Heart left ventricle (tissue), 16 donors: Measurements from ENCODE around the gene TMEM181. TPM values are rescaled to one million over a fixed set of nuclear protein-coding genes. Genes with fewer than 3 reads are reported as not detected.
"Not testable (repeated sequence)": the region's sequence is repeated elsewhere in the genome, so short reads cannot be mapped to it uniquely, and the experiment has no call there.

Source experiments
- ATAC-seq, 4 donors: fragments of 200-7000 bp; cut with Tn5 transposase; one replicate each; pipeline ENCODE4 v1.9.1; 2020 to 2022; ENCODE audit warnings: moderate library complexity in 4 of 4, mild to moderate bottlenecking in 3 of 4, moderate number of reproducible peaks in 1 of 4
- DNase-seq, 5 donors: peaks; one replicate each; pipeline ENCODE4 v3.0.0-alpha.2; 2020
- H3K27ac ChIP-seq, 12 donors: fragments of 200-600 bp; sonication (generic) in 4 of 12; one replicate each; pipeline versions ENCODE4 v1.5.0 to v1.8.0; 2016 to 2022; ENCODE audit warnings: mild to moderate bottlenecking in 2 of 12
- H3K27me3 ChIP-seq, 9 donors: fragments of 200-600 bp; sonication (generic) in 2 of 9; one replicate each; pipeline versions ENCODE4 v1.5.1 to v1.8.0; 2016 to 2022; ENCODE audit warnings: mild to moderate bottlenecking in 3 of 9
- H3K36me3 ChIP-seq, 9 donors: fragments of 200-600 bp; sonication (generic) in 2 of 9; one replicate each; pipeline versions ENCODE4 v1.5.0 to v1.8.0; 2018 to 2022; ENCODE audit warnings: mild to moderate bottlenecking in 2 of 9
- H3K4me1 ChIP-seq, 12 donors: fragments of 200-600 bp; sonication (generic) in 4 of 12; one replicate each; pipeline versions ENCODE4 v1.5.0 to v1.8.0; 2016 to 2022; ENCODE audit warnings: mild to moderate bottlenecking in 3 of 12
- H3K4me3 ChIP-seq, 12 donors: fragments of 200-600 bp; sonication (generic) in 4 of 12; one replicate each; pipeline versions ENCODE4 v1.5.0 to v1.8.0; 2017 to 2022; ENCODE audit warnings: mild to moderate bottlenecking in 9 of 12, moderate library complexity in 4 of 12
- H3K9me3 ChIP-seq, 12 donors: fragments of 200-600 bp; sonication (generic) in 4 of 12; one replicate each; pipeline versions ENCODE4 v1.5.0 to v1.8.0; 2016 to 2022; ENCODE audit warnings: mild to moderate bottlenecking in 1 of 12
- POLR2A ChIP-seq, 2 donors: fragments of 450-650 bp; IDR thresholded peaks; one replicate each; pipeline ENCODE4 v1.6.1; 2017; ENCODE audit warnings: antibody characterized with exemption in 2 of 2, mild to moderate bottlenecking in 2 of 2, moderate library complexity in 2 of 2
- WGBS, 4 donors: extraction: QIAGEN DNeasy Blood & Tissue Kit in 2 of 4; methylation state at CpG; one replicate each; pipeline versions ENCODE4 v1.1.5 to v1.1.7; 2013 to 2018; 5-methylcytosine and 5-hydroxymethylcytosine counted together
- intact Hi-C, 10 donors: fragments of 100-400 bp; cut with DNase I; formaldehyde crosslinking; loops; one replicate each; pipeline versions ENCODE4 v1.11.1 to v1.14.2; 2022
- polyA plus RNA-seq, 2 donors: library from polyadenylated mRNA; stranded (reverse); fragments of 200-250 nt; gene quantifications; one replicate each; pipeline ENCODE4 v1.2.3, GENCODE V29; 2013
- total RNA-seq, 9 donors: library from RNA; depleted of rRNA in 2 of 9; stranded (reverse); fragments of >200 nt in 2 of 9; fragmentation: NEBNext Ultra II Directional in 3 of 9; extraction: Animal tissue kit (Norgen Biotek cat#: 25700) in 3 of 9; gene quantifications; one replicate each; pipeline versions ENCODE4 v1.1.0 to v1.2.4, GENCODE V29; 2016 to 2023
- TF ChIP-seq, protein P1 (sequence below), 12 donors: fragments of 200-600 bp; sonication (generic) in 4 of 12; IDR thresholded peaks; one replicate each; pipeline versions ENCODE4 v1.5.0 to v1.8.0; 2018 to 2022; ENCODE audit warnings: antibody characterized with exemption in 12 of 12, mild to moderate bottlenecking in 5 of 12
- donor health status: ischemic (EF 13 %, LVEDD 7.1; RV severe dilation, severe dysfunction).
- donor health status: healthy with polysubstance abuse.
- donor health status: DM: no; HTN: yes; CAD: no.
- donor health status: DM: no; HTN: no; CAD: no.
- donor health status: ischemic (EF 25% LVEDD 6.9; RV normal size, moderate dysfunction).
- donor health status: ischemic (EF 25% LVEDD 5.7; RV mildly dilated, moderate dysfunction).
- donor health status: healthy.
- donor health status: DM: yes; HTN: yes; CAD: no.
- donor health status: ischemic (EF 35%, LVEDD 5.7; RV mildly dilated, moderate dysfunction).
- donor health status: nonischemic (EF 11% LVEDD 7.7; RV severe dilation, severe dysfunction).
- donor health status: DM: yes; HTN: yes; CAD: no.
- donor health status: PGD.
- donor health status: ischemic (EF 29% LVEDD 5.4; RV normal size, mild dysfunction).
- donor health status: nonischemic (EF 23%, LVEDD 6.1; RV moderate dilation, normal function).

The TMEM181 gene
- total and polyA plus RNA-seq, 11 donors = 4.3 to 14.3 (median 10.1) TPM

DNA sequence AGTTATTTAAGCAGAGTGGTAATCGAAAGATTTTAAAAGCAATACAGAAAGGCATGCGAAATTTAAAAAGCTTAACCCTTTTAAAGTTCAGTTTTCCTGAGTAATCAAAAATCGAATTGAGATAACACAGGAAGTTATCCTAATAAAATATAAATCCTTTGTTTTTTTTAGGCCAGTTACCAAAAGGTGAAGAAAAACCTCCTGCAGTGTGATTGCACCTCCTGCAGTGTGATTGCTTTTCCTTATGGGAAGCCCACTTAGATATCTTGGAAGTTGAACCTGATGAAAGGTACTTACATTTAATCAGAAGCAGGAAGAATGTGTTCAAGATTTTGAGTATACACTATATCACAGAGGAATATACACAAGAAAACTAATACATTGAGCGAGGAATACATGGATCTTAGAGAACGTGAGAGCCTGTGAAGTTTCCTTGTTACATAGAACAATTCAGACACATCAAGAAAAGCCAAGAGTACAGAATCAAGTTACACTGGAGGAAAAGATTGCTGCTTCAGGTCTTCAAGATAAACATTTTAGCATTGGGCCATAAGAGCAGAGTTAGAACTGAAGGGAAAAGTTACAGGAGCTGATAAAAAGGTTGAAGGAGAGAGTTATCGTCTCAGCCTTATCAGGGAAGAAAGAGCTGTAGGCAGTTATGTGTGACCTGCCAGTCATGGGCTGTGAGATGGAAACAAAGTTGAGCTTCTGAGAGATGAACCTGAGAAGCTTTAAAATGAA lies 7.7 kb upstream of the TMEM181 start:
- TF ChIP-seq, protein P1, sequence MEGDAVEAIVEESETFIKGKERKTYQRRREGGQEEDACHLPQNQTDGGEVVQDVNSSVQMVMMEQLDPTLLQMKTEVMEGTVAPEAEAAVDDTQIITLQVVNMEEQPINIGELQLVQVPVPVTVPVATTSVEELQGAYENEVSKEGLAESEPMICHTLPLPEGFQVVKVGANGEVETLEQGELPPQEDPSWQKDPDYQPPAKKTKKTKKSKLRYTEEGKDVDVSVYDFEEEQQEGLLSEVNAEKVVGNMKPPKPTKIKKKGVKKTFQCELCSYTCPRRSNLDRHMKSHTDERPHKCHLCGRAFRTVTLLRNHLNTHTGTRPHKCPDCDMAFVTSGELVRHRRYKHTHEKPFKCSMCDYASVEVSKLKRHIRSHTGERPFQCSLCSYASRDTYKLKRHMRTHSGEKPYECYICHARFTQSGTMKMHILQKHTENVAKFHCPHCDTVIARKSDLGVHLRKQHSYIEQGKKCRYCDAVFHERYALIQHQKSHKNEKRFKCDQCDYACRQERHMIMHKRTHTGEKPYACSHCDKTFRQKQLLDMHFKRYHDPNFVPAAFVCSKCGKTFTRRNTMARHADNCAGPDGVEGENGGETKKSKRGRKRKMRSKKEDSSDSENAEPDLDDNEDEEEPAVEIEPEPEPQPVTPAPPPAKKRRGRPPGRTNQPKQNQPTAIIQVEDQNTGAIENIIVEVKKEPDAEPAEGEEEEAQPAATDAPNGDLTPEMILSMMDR (IDR thresholded peaks at IDR 0.05) = no peak
- TF ChIP-seq POLR2A (IDR thresholded peaks at IDR 0.05) = no peak
- ATAC-seq (no peak), DNase-seq (no peak)
- Histone ChIP-seq H3K4me3 (no peak overlapping the region), H3K9me3 (no peaks in the 10 kb centered on the region), H3K4me1 (peaks cover 0 to 3% (median 0%) of the 10 kb centered on the region in 12 donors), H3K27ac (no peak overlapping the region), H3K27me3 (no peaks in the 10 kb centered on the region), H3K36me3 (no peaks in the 10 kb centered on the region)
- WGBS, 4 donors = 64 to 70% (median 67%) methylated on average over 6 of the region's 6 CpGs
- intact Hi-C loops = no loop called here

DNA sequence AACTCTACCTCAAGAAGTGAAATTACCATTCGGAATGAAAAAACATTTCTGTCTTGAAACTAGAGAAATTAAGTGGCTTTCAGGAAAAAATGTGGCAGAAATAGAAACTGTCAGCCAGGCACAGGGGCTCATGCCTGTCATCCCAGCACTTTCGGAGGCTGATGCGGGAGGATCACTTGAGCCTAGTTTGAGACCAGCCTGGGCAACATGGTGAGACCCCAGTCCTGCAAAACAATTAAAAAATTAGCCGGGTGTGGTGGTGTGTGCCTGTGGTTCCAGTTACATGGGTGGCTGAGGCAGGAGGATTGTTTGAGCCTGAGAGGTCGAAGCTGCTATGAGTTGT lies 7.1 kb upstream of the TMEM181 start:
- DNase-seq (no peak), ATAC-seq (no peak)
- Histone ChIP-seq H3K4me1 (peaks cover 0 to 3% (median 0%) of the 10 kb centered on the region in 12 donors), H3K27me3 (no peaks in the 10 kb centered on the region), H3K36me3 (no peaks in the 10 kb centered on the region), H3K4me3 (no peak overlapping the region), H3K9me3 (no peaks in the 10 kb centered on the region), H3K27ac (no peak overlapping the region)
- TF ChIP-seq POLR2A (IDR thresholded peaks at IDR 0.05) = no peak
- TF ChIP-seq, protein P1 (IDR thresholded peaks at IDR 0.05) = no peak
- intact Hi-C loops = no loop called here
- 88 to 93% (median 89%) methylated on average over 5 of the region's 5 CpGs for WGBS, 4 donors

DNA sequence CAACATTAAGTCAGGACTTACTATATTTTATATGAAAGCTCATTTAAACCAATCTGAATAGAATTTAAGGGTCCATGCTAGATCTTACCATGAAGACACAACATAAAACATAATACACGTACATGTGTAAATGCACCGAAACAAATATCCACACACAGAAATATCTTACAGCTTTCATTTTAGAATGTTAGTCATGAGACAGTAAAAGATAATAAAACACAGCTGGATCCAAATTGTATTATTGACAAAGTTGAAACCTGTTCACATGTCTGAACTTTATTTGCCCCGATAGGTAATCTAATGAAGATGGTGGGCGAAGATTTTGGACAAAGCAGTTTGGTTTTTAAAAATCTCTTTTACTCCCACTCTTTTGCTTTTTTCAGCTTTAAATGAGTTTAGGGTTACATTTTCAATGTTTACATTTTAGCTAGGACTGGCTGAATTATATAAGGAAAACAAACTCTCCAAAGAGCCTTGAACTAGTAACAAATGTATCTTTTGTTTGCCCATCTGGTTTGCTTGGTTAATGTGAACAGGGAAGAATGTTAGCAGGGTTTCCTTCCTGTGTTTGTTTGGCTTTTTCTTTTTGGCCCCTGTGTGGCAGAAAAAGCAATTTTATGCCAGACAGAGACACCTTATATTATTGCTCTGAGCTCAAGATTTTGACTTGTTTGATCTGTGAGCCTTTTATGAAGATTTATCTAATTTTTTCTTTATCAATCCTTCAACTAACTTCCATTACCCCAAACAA lies 5.1 kb upstream of the TMEM181 start:
- 95 to 97% (median 96%) methylated on average over 4 of the region's 4 CpGs for WGBS, 4 donors
- intact Hi-C loops = no loop called here
- no peak for ATAC-seq

DNA sequence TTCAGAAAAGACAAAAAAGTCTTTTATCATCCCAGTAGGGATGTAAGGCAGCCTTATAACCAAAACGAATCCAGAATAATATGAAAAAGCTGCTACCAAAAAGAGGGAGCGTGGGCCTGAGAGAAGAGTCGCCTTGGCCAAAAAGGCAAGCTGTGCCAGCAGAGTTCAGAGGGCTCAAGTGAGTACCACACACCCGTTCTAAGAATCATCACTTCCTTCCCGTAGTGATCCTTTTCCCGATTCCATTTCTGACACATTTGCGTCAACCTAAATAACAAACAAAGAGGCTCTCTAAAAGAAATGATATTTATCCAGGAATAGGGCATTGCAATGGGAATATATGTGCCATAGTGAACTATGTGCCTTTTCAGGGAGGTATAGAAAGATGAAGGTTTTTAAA lies 3.8 kb upstream of the TMEM181 start:
- H3K27ac ChIP-seq = no peak overlapping the region
- no peaks in the 10 kb centered on the region for H3K9me3 ChIP-seq
- no peaks in the 10 kb centered on the region for H3K36me3 ChIP-seq
- no peak for ATAC-seq
- TF ChIP-seq, protein P1 (IDR thresholded peaks at IDR 0.05) = no peak
- no peak for TF ChIP-seq POLR2A (IDR thresholded peaks at IDR 0.05)
- H3K4me1 ChIP-seq = peaks cover 0 to 14% (median 10%) of the 10 kb centered on the region in 12 donors
- no peak for DNase-seq
- no peaks in the 10 kb centered on the region for H3K27me3 ChIP-seq
- 56 to 71% (median 63%) methylated on average over 7 of the region's 7 CpGs for WGBS, 4 donors
- H3K4me3 ChIP-seq = no peak overlapping the region
- intact Hi-C loops = no loop called here

More for the DNA sequence above, 5.1 kb upstream of the TMEM181 start:
- Histone ChIP-seq H3K27me3 (no peaks in the 10 kb centered on the region), H3K4me1 (peaks cover 0 to 8% (median 5%) of the 10 kb centered on the region in 12 donors), H3K36me3 (no peaks in the 10 kb centered on the region), H3K4me3 (no peak overlapping the region), H3K9me3 (no peaks in the 10 kb centered on the region), H3K27ac (peak overlapping the region in 2 of 12 donors; percentile 2 to 32)
- TF ChIP-seq POLR2A (IDR thresholded peaks at IDR 0.05) = no peak
- TF ChIP-seq, protein P1 (IDR thresholded peaks at IDR 0.05) = no peak
- no peak for DNase-seq

DNA sequence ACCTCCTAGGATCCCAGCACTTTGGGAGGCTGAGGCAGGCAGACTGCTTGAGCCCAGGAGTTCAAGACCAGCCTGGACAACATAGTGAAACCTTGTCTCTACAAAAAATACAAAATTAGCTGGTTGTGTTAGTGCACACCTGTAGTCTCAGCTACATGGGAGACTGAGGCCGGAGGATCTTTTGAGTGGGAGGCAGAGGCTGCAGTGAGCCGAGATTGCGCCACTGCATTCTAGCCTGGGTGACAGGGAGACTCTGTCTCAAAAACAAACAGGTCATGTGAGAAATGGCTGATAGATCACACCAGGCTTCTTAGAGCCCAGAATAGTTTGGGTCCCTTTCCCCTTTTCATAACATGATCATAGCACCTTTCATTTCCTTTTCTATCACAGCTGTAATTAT lies 2.8 kb upstream of the TMEM181 start:
- WGBS, 4 donors = 92 to 97% (median 95%) methylated on average over 3 of the region's 3 CpGs
- H3K4me3 ChIP-seq, H3K27me3 ChIP-seq, DNase-seq, H3K27ac ChIP-seq, intact Hi-C loops, H3K36me3 ChIP-seq, H3K9me3 ChIP-seq, ATAC-seq: not testable (repeated sequence)
- peaks cover 0 to 23% (median 16%) of the 10 kb centered on the region in 12 donors for H3K4me1 ChIP-seq
